Measurements from ENCODE around the gene NPIPA8.
"Not testable (repeated sequence)": the region's sequence is repeated elsewhere in the genome, so short reads cannot be mapped to it uniquely, and the experiment has no call there.

DNA sequence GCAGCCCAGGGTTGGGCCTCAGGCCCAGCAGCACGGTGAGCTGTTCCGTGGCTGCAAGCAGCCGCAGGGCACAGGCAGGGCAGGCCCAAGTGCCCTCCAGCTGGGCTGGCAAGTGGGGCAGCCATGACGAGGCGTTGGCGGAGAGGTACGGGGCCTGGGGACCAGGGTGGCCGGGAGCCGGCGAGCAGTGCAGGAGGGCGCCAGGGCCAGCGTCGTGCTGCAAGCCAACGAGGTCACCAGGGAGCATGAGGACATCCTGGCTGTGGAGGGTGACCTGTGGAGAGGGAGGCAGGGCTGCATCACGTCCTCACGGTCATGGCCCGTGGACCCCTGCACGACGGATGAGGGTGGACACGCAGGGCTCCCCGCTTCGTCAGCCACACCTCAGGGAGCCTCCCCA, 11.2 kb upstream of the NPIPA8 start:
- TF ChIP-seq, protein P1, sequence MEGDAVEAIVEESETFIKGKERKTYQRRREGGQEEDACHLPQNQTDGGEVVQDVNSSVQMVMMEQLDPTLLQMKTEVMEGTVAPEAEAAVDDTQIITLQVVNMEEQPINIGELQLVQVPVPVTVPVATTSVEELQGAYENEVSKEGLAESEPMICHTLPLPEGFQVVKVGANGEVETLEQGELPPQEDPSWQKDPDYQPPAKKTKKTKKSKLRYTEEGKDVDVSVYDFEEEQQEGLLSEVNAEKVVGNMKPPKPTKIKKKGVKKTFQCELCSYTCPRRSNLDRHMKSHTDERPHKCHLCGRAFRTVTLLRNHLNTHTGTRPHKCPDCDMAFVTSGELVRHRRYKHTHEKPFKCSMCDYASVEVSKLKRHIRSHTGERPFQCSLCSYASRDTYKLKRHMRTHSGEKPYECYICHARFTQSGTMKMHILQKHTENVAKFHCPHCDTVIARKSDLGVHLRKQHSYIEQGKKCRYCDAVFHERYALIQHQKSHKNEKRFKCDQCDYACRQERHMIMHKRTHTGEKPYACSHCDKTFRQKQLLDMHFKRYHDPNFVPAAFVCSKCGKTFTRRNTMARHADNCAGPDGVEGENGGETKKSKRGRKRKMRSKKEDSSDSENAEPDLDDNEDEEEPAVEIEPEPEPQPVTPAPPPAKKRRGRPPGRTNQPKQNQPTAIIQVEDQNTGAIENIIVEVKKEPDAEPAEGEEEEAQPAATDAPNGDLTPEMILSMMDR (conservative IDR thresholded peaks at IDR 0.05; ENCODE audit: low read depth in 2 of 2) = not testable (repeated sequence)
- TF ChIP-seq POLR2AphosphoS5 (IDR thresholded peaks at IDR 0.05; ENCODE audit: low read depth); JUNB (IDR thresholded peaks at IDR 0.05; ENCODE audit: unreplicated experiment); CREB1 (CRISPR knock-in tag; IDR thresholded peaks at IDR 0.05; ENCODE audit: low read depth); REST (IDR thresholded peaks at IDR 0.05; ENCODE audit: unreplicated experiment); EZH2 (IDR thresholded peaks at IDR 0.05; ENCODE audit: low read depth, unreplicated experiment); EZH2phosphoT487 (IDR thresholded peaks at IDR 0.05; ENCODE audit: unreplicated experiment): not testable (repeated sequence)
